ENCODE data around the gene RAPGEF1.
A peak's percentile ranks its signal among the peaks of the same experiment; 100 is the strongest.
"Not testable (repeated sequence)": the region's sequence is repeated elsewhere in the genome, so short reads cannot be mapped to it uniquely, and the experiment has no call there.

The RAPGEF1 gene

DNA sequence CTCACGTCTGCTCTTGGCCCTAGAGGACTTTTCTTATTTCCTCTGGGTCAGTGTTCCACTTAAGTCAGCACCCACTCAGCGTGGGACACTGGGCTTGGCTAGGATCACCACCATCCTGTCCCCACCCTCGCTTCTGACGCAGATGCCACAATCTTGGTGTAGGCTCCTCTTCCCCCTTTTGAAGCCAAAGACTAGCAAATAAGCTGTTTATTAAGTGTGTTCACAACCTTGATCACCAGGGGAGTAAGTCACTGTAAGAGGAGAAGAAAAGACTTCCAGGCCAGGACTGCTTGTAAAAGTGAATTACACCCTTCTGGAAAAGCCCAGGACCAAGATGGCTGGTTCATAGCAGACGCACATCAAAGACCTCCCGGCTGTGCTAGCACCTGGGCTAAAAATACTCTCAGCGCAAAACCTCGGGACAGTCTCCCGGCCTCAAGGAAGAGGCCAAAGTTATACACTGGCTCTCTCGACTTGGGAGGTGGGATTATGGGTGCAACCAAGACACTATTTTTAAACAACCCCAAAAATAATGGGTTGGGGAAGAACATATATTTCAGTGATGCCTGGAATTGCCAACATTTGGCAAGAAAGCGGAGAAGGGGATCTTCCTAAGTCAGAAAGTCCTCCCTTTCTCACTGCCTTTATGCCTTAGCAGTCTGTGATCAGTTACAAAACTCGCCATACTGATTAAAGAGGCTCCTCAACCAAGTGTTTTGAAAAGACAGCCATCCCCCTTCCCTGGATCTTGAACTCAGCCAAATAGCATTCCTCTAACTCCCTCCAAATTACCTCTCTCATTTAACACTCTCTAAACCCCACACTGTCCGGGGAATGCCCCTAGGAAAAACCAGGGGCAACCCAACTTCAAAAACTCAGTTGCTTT, 69.4 kb downstream of the RAPGEF1 start:
- DNase-seq (ENCODE audit: low read depth) = no peak

DNA sequence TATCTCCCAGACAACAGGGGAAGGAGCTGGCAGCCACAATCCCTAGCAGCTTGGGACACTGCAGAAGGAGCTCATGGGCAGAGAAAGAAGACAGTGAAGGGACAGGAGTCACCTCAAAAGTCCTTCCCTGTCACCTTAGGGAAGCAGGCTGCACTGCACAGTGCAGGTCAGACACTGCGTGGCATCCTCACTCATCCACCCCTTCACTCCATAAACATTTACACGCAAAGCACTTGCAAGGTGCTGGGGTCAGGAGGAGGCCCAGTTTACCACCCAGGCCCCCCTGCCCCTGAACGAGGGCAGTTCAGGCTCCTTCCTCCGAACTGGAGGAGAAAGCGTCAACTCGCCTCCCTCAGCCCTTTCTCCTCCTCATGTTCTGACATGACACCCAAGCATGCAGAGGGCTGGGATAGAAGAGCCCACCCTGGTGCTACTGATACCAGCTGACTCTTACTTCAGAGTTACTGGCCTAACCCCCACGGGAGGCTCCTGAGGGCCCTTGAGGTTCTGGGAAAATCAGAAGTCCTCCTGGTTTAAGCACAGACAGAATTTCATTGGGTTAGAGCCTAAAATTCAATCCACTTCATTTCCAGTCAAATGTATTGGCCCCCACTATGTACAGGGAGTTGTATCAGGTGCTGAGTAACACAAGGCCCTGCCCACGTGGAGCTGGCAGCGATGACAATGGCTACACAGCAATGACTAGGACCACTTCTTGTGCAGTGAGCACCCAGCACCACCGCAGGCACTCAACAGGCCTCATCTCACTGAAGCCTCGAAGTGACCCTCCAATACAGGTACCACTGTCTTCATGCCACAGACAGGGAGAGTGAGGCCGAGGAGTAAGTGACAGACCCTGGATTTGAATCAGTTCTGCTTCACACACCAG, 70.4 kb downstream of the RAPGEF1 start:
- no peak for DNase-seq (ENCODE audit: low read depth)

GRCh38 chr9:131668439-131669268, 71.2 kb downstream of the RAPGEF1 start:
- peak; percentile 32 for DNase-seq (ENCODE audit: low read depth)

GRCh38 chr9:131668057-131668438, 71.8 kb downstream of the RAPGEF1 start:
- DNase-seq (ENCODE audit: low read depth) = no peak

DNA sequence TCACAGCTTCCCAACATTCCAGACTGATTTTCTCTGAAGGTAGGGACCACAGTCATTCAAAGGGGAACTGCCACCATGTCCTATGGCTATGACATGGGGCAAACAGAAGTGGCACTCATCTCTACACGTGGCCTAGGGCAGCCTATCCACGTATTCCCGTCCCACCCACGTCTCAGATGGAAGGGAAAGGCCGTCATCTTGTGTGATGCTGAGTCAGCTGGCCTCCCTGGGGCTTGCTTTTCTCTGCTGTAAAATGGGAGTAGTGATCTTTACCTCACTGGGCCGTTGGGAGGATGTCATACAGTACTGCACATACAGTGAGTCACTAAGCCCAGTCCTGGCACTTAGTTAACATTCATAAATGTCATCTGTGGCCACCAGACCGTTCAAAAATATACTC, 72.3 kb downstream of the RAPGEF1 start:
- no peak for DNase-seq (ENCODE audit: low read depth)

GRCh38 chr9:131666774-131667173, 73.1 kb downstream of the RAPGEF1 start:
- no peak for DNase-seq (ENCODE audit: low read depth)

DNA sequence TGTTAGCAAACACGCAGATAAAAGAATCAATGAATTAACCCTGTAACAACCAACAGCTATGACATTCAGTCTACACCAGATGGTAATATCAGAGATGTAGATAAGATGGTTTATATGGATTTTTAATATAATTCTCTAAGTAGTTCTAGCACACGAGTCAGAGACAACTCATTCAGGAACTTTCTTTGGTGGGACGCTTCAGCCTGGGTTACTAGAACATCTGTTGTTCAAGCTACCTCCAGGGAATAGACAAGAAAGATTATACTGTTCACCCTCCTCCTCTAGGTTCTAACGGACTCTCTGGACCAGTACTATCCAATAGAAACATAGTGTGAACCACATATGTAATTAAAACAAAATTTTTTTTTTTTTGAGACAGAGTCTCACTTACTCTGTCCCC, 73.8 kb downstream of the RAPGEF1 start:
- no peak for DNase-seq (ENCODE audit: low read depth)

- no peak for DNase-seq (ENCODE audit: low read depth)
Observed at GRCh38 chr9:131663288-131663687, 76.6 kb downstream of the RAPGEF1 start.

GRCh38 chr9:131662289-131662621, 77.6 kb downstream of the RAPGEF1 start:
- DNase-seq (ENCODE audit: low read depth) = not testable (repeated sequence)

GRCh38 chr9:131661568-131662288, 78.1 kb downstream of the RAPGEF1 start:
- DNase-seq (ENCODE audit: low read depth) = no peak

GRCh38 chr9:131660466-131661405, 79.1 kb downstream of the RAPGEF1 start:
- DNase-seq (ENCODE audit: low read depth) = no peak

DNA sequence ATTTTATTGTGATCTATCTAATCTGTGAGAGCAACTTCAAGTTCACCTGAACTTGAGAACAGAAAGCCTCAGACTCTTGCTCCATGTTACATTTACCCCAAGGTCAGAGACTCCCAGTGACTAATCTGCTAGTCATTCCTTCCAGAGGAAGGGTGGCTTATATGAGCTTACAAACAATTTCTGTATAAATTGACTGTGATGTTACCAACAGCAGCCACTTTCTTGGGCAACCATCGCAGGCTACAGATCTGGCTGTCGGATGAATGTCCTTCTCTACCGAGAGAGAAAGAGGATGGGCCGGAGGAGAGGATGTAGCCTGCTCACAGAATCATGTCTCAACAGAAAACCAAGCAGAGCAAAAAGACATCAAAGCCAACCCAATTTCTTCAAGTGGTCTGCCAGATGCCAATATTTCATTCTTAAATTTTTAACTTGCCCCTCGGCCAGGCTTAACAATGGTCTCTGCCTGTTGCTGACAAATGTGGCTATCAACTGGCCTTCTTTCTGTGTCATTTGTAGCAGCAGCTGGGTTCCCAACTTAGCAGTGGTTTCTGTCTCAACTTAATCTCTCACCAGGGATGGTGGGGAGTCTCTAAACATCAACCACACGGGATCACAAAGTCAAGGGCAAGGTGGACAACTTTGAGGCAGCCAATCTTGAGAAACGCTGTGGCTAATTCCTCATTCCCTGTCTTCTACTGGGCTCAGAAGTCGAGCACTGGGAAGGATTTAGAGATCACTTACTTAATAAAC, 81.3 kb downstream of the RAPGEF1 start:
- peak; percentile 55 for DNase-seq (ENCODE audit: low read depth)

DNA sequence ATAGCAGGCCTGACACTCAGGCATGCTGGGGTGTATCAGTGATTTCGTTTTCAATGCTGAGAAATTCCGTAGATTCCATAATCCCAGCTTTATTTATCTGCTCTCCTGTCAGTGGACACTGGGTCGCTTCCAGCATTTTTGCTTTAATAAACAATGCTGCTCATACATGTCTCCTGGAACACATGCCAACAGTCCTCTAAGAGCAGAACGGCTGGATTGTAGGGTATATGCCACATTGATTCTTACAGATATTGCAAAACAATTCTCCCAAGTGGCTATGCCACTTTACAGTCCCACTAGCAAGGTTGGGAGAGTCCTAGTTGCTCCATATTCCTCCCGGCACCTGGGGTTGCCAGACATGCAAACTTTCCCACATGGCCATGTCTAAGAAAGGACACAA, 81.9 kb downstream of the RAPGEF1 start:
- no peak for DNase-seq (ENCODE audit: low read depth)

DNA sequence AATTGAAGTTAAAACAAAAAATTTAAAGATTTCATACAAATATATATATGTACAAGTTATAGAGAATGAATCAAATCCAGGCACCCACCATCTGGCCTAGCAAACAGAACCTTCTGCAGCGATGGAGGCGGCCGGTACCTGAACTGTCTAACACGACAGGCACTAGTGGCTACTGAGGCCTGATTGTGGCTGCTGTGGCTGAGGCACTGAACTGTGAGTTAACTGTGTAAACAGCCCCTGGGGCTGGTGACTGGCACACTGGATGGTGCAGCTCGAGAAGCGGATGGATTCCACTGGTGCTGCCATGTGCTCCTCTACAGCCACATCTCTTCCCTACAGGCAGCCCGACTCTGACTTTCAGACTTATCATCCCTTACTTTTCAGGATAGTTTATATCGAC, 82.4 kb downstream of the RAPGEF1 start:
- no peak for DNase-seq (ENCODE audit: low read depth)

GRCh38 chr9:131657037-131657377, 82.9 kb downstream of the RAPGEF1 start:
- DNase-seq (ENCODE audit: low read depth) = no peak

- no peak for DNase-seq (ENCODE audit: low read depth)
Observed at GRCh38 chr9:131656356-131657036, 83.4 kb downstream of the RAPGEF1 start.

DNA sequence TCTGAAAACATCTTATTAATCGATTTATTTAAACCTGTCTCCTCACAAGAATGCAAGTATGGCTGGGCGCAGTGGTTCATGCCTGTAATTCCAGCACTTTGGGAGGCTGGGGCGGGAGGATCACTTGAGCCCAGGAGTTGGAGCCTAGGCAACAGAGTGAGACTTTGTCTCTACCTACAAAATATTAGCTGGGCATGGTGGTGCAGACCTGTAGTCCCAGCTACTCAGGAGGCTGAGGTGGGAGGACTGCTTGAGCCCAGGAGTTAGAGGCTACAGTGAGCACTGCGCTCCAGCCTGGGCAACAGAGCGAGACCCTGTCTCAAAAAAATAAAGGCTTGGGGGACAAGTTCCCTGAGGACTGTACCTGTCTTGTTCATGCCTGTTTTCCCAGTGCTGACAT, 85.5 kb downstream of the RAPGEF1 start:
- DNase-seq (ENCODE audit: low read depth) = not testable (repeated sequence)

DNA sequence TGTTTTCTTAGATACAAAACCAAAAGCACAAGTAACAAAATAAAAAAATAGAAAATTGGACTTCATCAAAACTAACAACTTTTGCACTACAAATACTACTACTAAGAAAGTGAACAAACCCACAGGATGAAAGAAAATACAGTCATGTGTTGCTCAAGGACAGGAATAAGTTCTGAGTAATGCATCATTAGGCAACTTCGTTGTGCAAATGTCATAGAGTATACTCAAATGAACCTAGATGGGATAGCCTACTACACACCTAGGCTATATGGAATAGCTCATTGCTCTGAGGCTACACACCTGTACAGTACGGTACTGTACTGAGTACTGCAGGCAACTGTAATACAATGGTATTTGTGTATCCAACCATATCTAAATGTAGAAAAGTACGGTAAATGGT, 88.3 kb downstream of the RAPGEF1 start:
- DNase-seq (ENCODE audit: low read depth) = peak; percentile 38

GRCh38 chr9:131651160-131651559, 88.7 kb downstream of the RAPGEF1 start:
- DNase-seq (ENCODE audit: low read depth) = no peak
